Thyroid gland (tissue), 4 donors: ENCODE results near the gene MDFI.

Source experiments
- POLR2A ChIP-seq, 2 donors: fragments of 450-650 bp; IDR thresholded peaks; one replicate each; pipeline ENCODE4 v1.6.1; 2017; ENCODE audit warnings: antibody characterized with exemption in 2 of 2, mild to moderate bottlenecking in 2 of 2, moderate library complexity in 1 of 2
- TF ChIP-seq, protein P1 (sequence below), 6 experiments: fragments of 200-600 bp in 3 of 6; fragments of 450-650 bp in 3 of 6; sonication (generic) in 3 of 6; IDR thresholded peaks; one replicate each; pipeline ENCODE4 v1.5.1; 2016 to 2019; ENCODE audit warnings: antibody characterized with exemption in 6 of 6, mild to moderate bottlenecking in 2 of 6, inconsistent platforms in 1 of 6, moderate library complexity in 1 of 6

DNA sequence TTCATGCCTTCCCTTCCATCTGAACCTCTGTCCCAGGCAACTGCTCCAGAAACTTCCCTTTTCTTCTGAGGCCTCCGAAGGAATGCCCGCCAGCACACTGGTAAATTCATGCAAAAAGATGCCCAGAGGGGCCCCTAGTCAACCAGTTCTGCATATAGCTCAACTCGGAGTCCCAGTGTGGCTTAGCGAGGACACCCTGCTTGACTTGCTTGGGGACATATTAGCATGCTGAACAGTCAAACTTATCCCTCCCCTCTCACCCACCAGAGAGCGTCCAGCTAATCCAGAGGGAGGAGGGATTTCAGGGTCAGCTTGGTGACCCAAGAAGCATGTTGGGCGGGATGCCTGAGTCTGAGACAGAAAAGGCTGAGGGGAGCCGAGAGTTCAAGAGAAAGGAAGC is 23.0 kb upstream of the MDFI start:
- no peak for TF ChIP-seq POLR2A (IDR thresholded peaks at IDR 0.05)
- TF ChIP-seq, protein P1, sequence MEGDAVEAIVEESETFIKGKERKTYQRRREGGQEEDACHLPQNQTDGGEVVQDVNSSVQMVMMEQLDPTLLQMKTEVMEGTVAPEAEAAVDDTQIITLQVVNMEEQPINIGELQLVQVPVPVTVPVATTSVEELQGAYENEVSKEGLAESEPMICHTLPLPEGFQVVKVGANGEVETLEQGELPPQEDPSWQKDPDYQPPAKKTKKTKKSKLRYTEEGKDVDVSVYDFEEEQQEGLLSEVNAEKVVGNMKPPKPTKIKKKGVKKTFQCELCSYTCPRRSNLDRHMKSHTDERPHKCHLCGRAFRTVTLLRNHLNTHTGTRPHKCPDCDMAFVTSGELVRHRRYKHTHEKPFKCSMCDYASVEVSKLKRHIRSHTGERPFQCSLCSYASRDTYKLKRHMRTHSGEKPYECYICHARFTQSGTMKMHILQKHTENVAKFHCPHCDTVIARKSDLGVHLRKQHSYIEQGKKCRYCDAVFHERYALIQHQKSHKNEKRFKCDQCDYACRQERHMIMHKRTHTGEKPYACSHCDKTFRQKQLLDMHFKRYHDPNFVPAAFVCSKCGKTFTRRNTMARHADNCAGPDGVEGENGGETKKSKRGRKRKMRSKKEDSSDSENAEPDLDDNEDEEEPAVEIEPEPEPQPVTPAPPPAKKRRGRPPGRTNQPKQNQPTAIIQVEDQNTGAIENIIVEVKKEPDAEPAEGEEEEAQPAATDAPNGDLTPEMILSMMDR (IDR thresholded peaks at IDR 0.05), result no peak
